HG02981 (cell line): Measurements from ENCODE around the gene PFKFB4.

Source experiments
- ATAC-seq: cut with Tn5 transposase; IDR thresholded peaks from one replicate; pipeline ENCODE4 v1.9.1; 2021; ENCODE audit warnings: mild to moderate bottlenecking, moderate library complexity; ENCODE audit not compliant: unreplicated experiment

PFKFB4 gene

GRCh38 chr3:48556796-48557626 lies at the start of gene PFKFB4:
PFKFB4 (minus strand) TSS chr3:48556803; CDS start chr3:48556777, 26 bp downstream.
- peak; percentile 83 for ATAC-seq

- ATAC-seq: no peak
These were observed 45.0 kb upstream of the PFKFB4 start for GRCh38 chr3:48601622-48601994.

GRCh38 chr3:48600711-48601621 lies 44.4 kb upstream of the PFKFB4 start:
- ATAC-seq: no peak

DNA sequence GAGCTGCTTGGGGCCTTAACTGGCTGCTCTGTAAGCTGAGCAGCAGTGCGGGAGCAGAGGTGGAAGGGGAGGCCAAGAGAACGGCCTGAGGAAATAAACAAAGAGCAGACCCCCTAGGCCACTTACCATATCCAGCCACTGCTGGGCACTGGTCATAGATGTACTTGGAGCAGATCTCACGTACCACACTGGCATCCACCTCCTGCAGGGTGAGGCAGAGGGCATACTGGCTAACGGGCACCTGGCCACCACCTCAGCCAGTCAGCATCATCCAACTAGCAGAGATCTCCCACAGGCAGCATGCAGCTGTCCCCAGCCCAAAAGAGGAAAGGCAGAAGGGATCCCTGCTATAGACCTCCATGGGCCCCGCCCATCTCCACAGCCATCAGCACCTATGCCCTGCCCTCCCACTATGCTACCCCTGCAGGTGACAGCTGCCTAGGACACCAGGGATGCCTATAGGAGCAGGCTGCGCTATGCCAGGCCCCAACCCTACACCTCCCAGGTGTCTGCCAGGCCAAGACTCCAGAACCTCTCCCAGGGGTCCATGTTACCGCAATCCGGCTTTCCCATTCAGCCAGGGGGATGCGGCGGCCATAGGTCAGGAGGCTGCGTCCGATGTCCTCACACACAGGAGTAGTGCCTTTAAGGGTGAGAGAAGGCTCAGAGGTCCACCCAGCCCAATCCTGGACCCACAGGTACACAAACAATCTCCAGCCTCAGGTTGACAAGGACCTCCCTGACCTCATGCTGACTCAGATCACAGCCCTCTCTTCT lies 43.1 kb upstream of the PFKFB4 start:
- ATAC-seq: no peak

DNA sequence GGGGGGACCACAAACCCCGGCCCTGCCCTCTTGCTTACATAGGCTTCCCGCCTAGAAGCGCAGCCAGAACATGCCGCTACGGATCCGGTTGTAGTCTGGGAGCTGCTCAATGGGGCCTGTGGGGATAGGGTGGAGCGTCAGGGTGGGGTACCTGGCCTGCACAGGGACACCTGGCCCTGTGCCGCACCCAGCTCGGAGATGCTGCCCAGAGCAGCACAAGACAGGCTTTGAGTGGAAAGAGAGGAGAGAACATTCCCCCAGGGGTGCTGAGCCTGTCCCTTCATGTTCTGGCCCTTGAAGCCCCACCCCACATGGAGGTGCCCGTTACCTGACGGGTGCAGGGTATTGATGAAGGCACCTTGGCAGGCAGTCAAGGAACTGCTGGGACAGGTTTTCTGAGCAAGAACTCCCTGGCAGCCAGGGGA lies 42.5 kb upstream of the PFKFB4 start:
- ATAC-seq: no peak

- no peak for ATAC-seq
These were observed 41.9 kb upstream of the PFKFB4 start for GRCh38 chr3:48598323-48599076.

- no peak for ATAC-seq
These were observed 40.8 kb upstream of the PFKFB4 start for GRCh38 chr3:48597408-48597800.

DNA sequence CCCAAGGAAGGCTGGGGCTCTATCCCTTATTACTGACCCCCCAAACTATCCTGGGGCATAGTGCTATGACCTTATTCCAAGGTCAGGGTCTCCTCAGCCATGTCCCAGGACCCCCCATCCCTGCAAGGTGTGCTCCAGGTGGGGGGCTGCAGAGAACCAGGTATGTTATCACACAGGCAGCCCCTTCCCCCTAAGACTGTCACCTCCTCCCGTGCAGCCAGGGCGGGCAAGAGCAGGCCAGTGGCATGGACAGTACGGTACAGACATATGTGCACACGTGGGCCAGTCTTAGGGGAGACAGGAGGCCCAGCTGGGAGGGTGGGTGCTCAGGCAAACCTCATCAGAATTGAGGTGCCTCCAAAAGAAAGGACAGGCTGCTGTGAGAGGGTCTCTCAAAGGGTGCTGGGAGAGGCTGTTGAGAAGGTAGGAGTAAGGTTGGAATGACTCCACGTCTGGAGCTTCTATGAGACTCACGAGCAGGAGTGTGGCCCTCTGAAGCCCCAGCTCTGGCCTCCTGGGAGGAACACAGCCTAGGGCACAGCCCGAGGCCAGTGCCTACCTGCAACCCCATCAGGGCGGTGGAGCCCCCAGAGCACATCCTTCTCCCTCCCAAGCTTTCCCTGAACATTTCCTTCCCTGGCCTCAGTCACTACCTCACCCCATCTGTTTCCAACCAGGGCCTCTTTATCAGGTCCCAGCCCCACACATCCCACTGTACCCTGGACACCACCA lies 40.2 kb upstream of the PFKFB4 start:
- ATAC-seq: no peak

DNA sequence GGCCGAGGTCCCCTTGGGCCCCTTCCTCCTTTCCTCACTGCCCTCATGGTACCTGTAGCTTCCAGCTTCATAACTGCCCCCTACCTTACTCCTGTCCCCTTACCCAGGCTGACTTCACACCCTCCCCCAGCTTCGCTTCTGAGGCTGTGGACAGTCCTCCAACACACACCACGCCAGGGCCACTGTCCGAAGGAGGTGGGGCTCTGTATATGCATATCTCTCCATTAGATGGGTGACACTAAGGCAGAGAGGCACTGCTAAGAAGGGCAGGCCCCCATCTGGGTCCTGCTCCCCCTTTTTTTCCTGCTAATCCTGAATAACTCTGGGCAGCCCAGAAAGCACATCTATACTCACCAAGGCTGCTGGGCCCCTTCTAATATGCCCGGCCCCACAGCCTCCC lies 39.6 kb upstream of the PFKFB4 start:
- ATAC-seq: no peak

DNA sequence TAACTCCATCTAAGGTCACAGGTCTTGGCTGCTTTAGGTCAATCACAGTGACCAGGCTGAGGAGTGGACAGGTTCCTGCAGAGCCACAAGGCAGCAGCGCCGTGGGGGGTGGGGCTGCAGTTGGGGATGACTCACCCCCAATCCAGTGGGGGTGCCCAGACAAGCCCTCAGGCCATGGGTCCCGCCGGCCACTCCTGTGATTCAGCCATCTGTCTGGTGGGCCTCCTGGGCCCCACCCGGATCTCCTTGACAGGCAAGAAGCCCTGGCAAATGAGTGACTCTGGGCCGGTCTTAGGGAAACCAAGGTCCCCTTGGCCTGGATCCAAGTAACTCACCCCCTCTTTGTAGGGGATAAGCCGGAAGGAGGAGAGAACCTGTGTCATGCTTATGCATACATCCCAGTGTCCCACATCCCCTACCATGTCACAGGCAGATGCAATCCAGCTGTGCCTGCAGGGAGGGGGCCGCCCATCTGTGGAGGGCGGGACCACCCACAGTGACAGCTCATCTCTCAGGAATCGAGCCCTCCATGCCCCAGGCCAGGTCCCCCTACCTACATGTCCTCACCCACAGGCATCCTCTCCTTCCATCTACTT lies 39.0 kb upstream of the PFKFB4 start:
- no peak for ATAC-seq

- no peak for ATAC-seq
These were observed 38.5 kb upstream of the PFKFB4 start, which contains the start of gene COL7A1 for GRCh38 chr3:48595075-48595525. COL7A1 (minus strand) TSS chr3:48595329; CDS start chr3:48595159, 170 bp downstream.

- no peak for ATAC-seq
These were observed 37.9 kb upstream of the PFKFB4 start for GRCh38 chr3:48594417-48595049.

GRCh38 chr3:48593337-48593736 lies 36.7 kb upstream of the PFKFB4 start:
- no peak for ATAC-seq

- no peak for ATAC-seq
These were observed 36.0 kb upstream of the PFKFB4 start for GRCh38 chr3:48592519-48593087.

- ATAC-seq: no peak
These were observed 35.4 kb upstream of the PFKFB4 start for GRCh38 chr3:48591886-48592518.

GRCh38 chr3:48591436-48591835 lies 34.8 kb upstream of the PFKFB4 start:
- ATAC-seq: no peak

DNA sequence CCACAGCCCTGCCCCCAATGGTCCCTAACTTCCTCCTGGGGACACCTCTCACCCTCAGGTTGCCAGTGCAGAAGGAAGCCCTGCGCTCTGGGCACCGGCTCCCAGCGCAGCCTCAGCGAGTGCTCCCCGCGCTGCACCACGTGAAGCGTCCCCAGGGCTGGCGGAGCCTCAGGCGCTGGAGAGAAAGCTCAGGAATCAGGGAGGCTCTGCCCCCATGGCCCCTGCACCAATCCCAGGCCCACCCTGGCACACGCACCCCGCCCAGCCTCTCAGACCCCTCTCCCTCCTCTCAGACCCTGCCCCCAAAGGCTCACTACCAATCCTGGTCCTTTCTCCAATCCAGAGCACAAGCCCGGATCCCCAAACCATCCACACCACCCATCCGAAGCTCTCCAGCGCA lies 31.6 kb upstream of the PFKFB4 start:
- no peak for ATAC-seq

DNA sequence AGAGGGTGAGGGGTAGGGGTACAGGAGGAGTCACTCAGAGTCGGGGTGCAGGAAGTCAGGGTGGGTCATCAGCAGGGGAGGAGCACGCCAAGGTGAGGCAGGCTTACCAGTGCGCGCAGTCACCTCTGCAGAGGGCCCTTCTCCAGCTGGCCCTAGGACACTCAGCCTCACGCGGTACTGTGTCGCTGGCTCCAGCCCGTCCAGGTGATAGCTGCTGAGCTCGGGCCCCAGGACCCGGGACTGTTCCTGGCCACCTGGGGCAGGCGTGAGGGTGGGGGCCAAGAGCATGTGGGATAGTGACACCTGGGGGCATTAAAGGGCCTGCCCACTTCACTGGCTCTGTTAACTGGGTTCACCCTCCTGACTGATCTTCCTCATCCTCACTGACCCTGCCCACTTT lies 31.1 kb upstream of the PFKFB4 start:
- no peak for ATAC-seq
